Stomach (tissue), 4 donors: ENCODE results near the gene RIMBP2.
A peak's percentile ranks its signal among the peaks of the same experiment; 100 is the strongest.

Source experiments
- EP300 ChIP-seq: sonication (generic); formaldehyde crosslinking; IDR thresholded peaks from one replicate; pipeline ENCODE4 v1.6.1; 2017; ENCODE audit warnings: antibody characterized with exemption
- POLR2A ChIP-seq, 4 donors: fragments of 450-650 bp; IDR thresholded peaks; one replicate each; pipeline ENCODE4 v1.6.1; 2016; ENCODE audit warnings: antibody characterized with exemption in 4 of 4, control low read depth in 2 of 4, mild to moderate bottlenecking in 1 of 4, moderate library complexity in 1 of 4
- POLR2AphosphoS5 ChIP-seq, 3 donors: sonication (generic); formaldehyde crosslinking; IDR thresholded peaks; one replicate each; pipeline ENCODE4 v1.6.1; 2016; ENCODE audit warnings: antibody characterized with exemption in 3 of 3
- TF ChIP-seq, protein P1 (sequence below), 7 experiments: fragments of 450-650 bp in 4 of 7; fragments of 200-600 bp in 3 of 7; sonication (generic) in 3 of 7; IDR thresholded peaks; one replicate each; pipeline ENCODE4 v1.5.1; 2016 to 2019; ENCODE audit warnings: antibody characterized with exemption in 7 of 7, control low read depth in 2 of 7, mild to moderate bottlenecking in 1 of 7

- TF ChIP-seq POLR2A (IDR thresholded peaks at IDR 0.05), result no peak
- TF ChIP-seq, protein P1, sequence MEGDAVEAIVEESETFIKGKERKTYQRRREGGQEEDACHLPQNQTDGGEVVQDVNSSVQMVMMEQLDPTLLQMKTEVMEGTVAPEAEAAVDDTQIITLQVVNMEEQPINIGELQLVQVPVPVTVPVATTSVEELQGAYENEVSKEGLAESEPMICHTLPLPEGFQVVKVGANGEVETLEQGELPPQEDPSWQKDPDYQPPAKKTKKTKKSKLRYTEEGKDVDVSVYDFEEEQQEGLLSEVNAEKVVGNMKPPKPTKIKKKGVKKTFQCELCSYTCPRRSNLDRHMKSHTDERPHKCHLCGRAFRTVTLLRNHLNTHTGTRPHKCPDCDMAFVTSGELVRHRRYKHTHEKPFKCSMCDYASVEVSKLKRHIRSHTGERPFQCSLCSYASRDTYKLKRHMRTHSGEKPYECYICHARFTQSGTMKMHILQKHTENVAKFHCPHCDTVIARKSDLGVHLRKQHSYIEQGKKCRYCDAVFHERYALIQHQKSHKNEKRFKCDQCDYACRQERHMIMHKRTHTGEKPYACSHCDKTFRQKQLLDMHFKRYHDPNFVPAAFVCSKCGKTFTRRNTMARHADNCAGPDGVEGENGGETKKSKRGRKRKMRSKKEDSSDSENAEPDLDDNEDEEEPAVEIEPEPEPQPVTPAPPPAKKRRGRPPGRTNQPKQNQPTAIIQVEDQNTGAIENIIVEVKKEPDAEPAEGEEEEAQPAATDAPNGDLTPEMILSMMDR (IDR thresholded peaks at IDR 0.05), result peak in 5 of 7 experiments; percentile 59 to 68 (median 67)
- no peak for TF ChIP-seq EP300
- TF ChIP-seq POLR2AphosphoS5 (IDR thresholded peaks at IDR 0.05), result no peak
These were observed 32.0 kb upstream of the RIMBP2 start for GRCh38 chr12:130747867-130748740.
